GM12878 (cell line): ENCODE results near the gene LY6G5C. TPM values are rescaled to one million over a fixed set of nuclear protein-coding genes. Genes with fewer than 3 reads are reported as not detected.

Source experiments
- ATF2 ChIP-seq: IDR thresholded peaks from 2 replicates; pipeline ENCODE4 v1.6.1; 2012; ENCODE audit warnings: low read length, inconsistent platforms
- ATF3 ChIP-seq: IDR thresholded peaks from 2 replicates; pipeline ENCODE4 v1.6.1; 2011; ENCODE audit warnings: low read depth, mild to moderate bottlenecking, low read length, moderate library complexity, borderline replicate concordance; ENCODE audit errors: extremely low read depth
- GABPA ChIP-seq: IDR thresholded peaks from 2 replicates; pipeline ENCODE4 v1.6.1; 2014; ENCODE audit warnings: antibody characterized with exemption, low read depth, mild to moderate bottlenecking, inconsistent platforms
- KDM1A ChIP-seq: fragments of 200-600 bp; sonication (generic); IDR thresholded peaks from 2 replicates; pipeline ENCODE4 v1.6.1; 2016; ENCODE audit warnings: borderline replicate concordance
- MLLT1 ChIP-seq: fragments of 450-650 bp; IDR thresholded peaks from 2 replicates; pipeline ENCODE4 v1.6.1; 2016; ENCODE audit warnings: mild to moderate bottlenecking
- MTA2 ChIP-seq: fragments of 450-650 bp; IDR thresholded peaks from 2 replicates; pipeline ENCODE4 v1.6.1; 2016; ENCODE audit warnings: low read depth, mild to moderate bottlenecking, moderate library complexity
- NR2C1 ChIP-seq: fragments of 450-650 bp; IDR thresholded peaks from 2 replicates; pipeline ENCODE4 v1.6.1; 2017; ENCODE audit warnings: antibody characterized with exemption, mild to moderate bottlenecking, moderate library complexity
- SMAD1 ChIP-seq: fragments of 450-650 bp; IDR thresholded peaks from 2 replicates; pipeline ENCODE4 v1.6.1; 2018; ENCODE audit warnings: mild to moderate bottlenecking, low read depth; ENCODE audit not compliant: partially characterized antibody
- SMARCA5 ChIP-seq: fragments of 450-650 bp; IDR thresholded peaks from 2 replicates; pipeline ENCODE4 v1.6.1; 2017; ENCODE audit warnings: mild to moderate bottlenecking
- TCF3 ChIP-seq: IDR thresholded peaks from 2 replicates; pipeline ENCODE4 v1.6.1; 2012; ENCODE audit warnings: low read depth, mild to moderate bottlenecking, low read length, borderline replicate concordance; ENCODE audit not compliant: insufficient read depth
- ZNF592 ChIP-seq: fragments of 450-650 bp; IDR thresholded peaks from 2 replicates; pipeline ENCODE4 v1.6.1; 2017; ENCODE audit warnings: mild to moderate bottlenecking, moderate library complexity
- polyA plus RNA-seq, 11 experiments: library from polyadenylated mRNA; depleted of rRNA in 4 of 11; unstranded in 6 of 11; stranded (reverse) in 5 of 11; fragments of >200 nt; fragmentation: Nextera tagmentation in 4 of 11; fragmentation: Illumina TruSeq in 1 of 11; extraction: Ambion mirVana in 4 of 11; extraction: Trizol in 1 of 11; gene quantifications; 1 replicate in 1 of 11; 2 replicates in 10 of 11; pipeline versions ENCODE4 v1.2.1 to v1.2.3, GENCODE V29; 2011 to 2016; ENCODE audit warnings: inconsistent platforms in 2 of 11, missing spikeins in 2 of 11, low read depth in 1 of 11
- total RNA-seq, 4 experiments: library from RNA; depleted of rRNA in 3 of 4; stranded (reverse); fragments of >200 nt in 3 of 4; fragmentation: Illumina TruSeq in 1 of 4; extraction: Trizol in 1 of 4; gene quantifications; 2 replicates each; pipeline versions ENCODE4 v1.2.1 to v1.2.3, GENCODE V29; 2013 to 2021
- TF ChIP-seq, protein P1 (sequence below): IDR thresholded peaks from 2 replicates; pipeline ENCODE4 v1.6.1; 2012; ENCODE audit warnings: improper control_type of control experiment, low read depth, low read length; ENCODE audit not compliant: insufficient replicate concordance

Gene LY6G5C
- total and polyA plus RNA-seq, 10 of the 15 experiments (the other 5 are each of a cell fraction or from before 2014, with no cell fraction given): 0.76 to 6.1 (median 1.7) TPM

- TF ChIP-seq MLLT1 (peak; percentile 53), GABPA (no peak; the same call in 1 of the 2 replicates), ZNF592 (no peak), KDM1A (no peak), TCF3 (no peak), SMARCA5 (no peak), SMAD1 (no peak), MTA2 (no peak), NR2C1 (no peak), ATF2 (no peak), ATF3 (no peak)
- TF ChIP-seq, protein P1, sequence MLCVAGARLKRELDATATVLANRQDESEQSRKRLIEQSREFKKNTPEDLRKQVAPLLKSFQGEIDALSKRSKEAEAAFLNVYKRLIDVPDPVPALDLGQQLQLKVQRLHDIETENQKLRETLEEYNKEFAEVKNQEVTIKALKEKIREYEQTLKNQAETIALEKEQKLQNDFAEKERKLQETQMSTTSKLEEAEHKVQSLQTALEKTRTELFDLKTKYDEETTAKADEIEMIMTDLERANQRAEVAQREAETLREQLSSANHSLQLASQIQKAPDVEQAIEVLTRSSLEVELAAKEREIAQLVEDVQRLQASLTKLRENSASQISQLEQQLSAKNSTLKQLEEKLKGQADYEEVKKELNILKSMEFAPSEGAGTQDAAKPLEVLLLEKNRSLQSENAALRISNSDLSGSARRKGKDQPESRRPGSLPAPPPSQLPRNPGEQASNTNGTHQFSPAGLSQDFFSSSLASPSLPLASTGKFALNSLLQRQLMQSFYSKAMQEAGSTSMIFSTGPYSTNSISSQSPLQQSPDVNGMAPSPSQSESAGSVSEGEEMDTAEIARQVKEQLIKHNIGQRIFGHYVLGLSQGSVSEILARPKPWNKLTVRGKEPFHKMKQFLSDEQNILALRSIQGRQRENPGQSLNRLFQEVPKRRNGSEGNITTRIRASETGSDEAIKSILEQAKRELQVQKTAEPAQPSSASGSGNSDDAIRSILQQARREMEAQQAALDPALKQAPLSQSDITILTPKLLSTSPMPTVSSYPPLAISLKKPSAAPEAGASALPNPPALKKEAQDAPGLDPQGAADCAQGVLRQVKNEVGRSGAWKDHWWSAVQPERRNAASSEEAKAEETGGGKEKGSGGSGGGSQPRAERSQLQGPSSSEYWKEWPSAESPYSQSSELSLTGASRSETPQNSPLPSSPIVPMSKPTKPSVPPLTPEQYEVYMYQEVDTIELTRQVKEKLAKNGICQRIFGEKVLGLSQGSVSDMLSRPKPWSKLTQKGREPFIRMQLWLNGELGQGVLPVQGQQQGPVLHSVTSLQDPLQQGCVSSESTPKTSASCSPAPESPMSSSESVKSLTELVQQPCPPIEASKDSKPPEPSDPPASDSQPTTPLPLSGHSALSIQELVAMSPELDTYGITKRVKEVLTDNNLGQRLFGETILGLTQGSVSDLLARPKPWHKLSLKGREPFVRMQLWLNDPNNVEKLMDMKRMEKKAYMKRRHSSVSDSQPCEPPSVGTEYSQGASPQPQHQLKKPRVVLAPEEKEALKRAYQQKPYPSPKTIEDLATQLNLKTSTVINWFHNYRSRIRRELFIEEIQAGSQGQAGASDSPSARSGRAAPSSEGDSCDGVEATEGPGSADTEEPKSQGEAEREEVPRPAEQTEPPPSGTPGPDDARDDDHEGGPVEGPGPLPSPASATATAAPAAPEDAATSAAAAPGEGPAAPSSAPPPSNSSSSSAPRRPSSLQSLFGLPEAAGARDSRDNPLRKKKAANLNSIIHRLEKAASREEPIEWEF: no peak
These were observed 15.9 kb downstream of the LY6G5C start, which contains the start of gene GPANK1 (continued) for GRCh38 chr6:31664790-31665500.
